Measurements from ENCODE around the gene PRR36. TPM values are rescaled to one million over a fixed set of nuclear protein-coding genes. Genes with fewer than 3 reads are reported as not detected.

PRR36 gene
- total RNA-seq, 2 donors from 2014 or later: 0.37 to 0.63 TPM

DNA sequence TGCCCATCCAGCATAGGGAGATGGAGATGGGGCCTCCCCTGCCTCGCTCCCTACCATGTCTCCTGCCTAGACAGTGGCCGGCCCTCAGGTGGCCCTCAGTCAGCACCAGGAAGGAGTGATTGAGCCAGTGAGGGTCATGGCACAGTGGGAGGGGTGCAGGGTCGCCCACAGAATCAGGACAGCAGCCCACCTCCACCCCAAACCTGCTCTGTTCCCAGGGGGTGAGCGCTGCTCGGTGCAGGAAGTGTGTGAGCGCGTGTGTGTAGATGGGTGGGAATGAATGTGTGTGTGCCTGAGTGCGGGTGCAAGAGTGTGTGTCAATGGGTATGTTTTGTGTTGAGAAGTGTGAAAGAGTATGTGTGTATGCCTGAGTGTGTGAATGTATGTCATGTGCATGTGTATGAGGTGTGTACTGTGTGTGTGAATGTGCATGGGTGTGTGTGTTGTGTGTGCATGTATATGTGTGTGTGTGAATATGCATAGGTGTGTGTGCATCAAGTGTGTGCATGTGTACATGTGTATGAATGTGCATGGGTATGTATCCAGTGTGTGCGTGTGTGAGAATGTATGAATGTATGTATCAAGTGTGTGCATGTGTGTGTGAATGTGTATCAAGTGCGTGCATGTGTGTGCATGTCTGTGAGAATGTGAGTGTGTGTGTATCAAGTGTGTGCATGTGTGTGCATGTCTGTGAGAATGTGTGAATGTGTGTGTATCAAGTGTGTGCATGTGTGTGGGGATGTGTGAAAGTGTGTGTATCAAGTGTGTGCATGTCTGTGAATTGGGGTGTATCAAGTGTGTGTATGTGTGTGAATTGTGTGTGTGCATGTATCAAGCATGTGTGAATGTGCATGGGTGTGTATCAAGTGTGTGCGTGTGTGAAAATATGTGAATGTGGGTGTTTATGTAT, 32.2 kb downstream of the PRR36 start:
- H3K36me3 Mint-ChIP-seq (ENCODE audit: low read depth): no peaks in the 10 kb centered on the region
- no peak overlapping the region for H3K4me3 Mint-ChIP-seq
- peaks cover 2% of the 10 kb centered on the region for H3K4me1 Mint-ChIP-seq
- H3K9me3 ChIP-seq (ENCODE audit: control insufficient read depth, low read length, poor library complexity, severe bottlenecking): no peaks in the 10 kb centered on the region
- ATAC-seq: no peak
- H3K27me3 Mint-ChIP-seq: no peaks in the 10 kb centered on the region
- DNase-seq: no peak
- H3K27ac Mint-ChIP-seq: no peak overlapping the region

DNA sequence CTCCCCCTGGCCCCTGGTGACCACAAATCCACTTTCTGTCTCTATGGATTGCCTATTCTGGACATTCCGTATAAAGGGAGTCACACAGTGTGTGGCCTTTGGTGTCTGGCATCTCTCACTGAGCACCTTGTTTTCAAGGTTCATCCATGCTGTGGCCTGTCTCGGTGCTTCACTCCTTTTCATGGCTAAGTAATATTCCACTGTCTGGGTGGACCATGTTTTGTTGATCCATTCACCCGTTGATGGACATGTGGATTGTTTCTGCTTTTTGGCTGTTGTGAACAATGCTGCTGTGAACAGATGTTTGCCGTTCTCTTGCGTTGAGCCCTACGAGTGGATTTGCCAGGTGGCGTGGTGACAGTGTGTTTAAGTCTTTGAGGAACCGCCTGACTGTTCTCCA, 33.6 kb downstream of the PRR36 start:
- Mint-ChIP-seq H3K4me1 (peaks cover 2% of the 10 kb centered on the region), H3K27ac (no peak overlapping the region)

DNA sequence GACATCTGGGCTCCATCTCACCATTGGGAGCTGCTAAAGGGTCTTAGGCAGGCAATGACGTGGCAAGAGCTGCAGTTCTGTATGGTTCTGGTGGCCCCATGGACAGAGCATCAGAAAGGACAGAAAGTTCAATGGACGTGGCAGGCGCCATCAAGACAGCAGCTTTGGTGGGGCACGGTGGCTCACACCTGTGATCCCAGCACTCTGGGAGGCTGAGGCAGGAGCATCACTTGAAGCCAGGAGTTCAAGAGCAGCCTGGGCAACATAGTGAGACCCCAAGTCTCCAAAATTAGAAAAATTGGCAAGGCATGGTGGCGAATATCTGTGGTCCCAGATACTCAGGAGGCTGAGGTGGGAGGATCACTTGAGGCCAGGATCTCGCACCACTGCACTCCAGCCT, 34.7 kb downstream of the PRR36 start:
- ATAC-seq (no peak), DNase-seq (no peak)
- no peaks in the 10 kb centered on the region for H3K27me3 Mint-ChIP-seq

More for the DNA sequence above, 33.6 kb downstream of the PRR36 start:
- no peaks in the 10 kb centered on the region for H3K9me3 ChIP-seq (ENCODE audit: control insufficient read depth, low read length, poor library complexity, severe bottlenecking)
- DNase-seq (no peak), ATAC-seq (no peak)
- H3K36me3 Mint-ChIP-seq (ENCODE audit: low read depth): no peaks in the 10 kb centered on the region
- no peaks in the 10 kb centered on the region for H3K27me3 Mint-ChIP-seq
- no peak overlapping the region for H3K4me3 Mint-ChIP-seq

DNA sequence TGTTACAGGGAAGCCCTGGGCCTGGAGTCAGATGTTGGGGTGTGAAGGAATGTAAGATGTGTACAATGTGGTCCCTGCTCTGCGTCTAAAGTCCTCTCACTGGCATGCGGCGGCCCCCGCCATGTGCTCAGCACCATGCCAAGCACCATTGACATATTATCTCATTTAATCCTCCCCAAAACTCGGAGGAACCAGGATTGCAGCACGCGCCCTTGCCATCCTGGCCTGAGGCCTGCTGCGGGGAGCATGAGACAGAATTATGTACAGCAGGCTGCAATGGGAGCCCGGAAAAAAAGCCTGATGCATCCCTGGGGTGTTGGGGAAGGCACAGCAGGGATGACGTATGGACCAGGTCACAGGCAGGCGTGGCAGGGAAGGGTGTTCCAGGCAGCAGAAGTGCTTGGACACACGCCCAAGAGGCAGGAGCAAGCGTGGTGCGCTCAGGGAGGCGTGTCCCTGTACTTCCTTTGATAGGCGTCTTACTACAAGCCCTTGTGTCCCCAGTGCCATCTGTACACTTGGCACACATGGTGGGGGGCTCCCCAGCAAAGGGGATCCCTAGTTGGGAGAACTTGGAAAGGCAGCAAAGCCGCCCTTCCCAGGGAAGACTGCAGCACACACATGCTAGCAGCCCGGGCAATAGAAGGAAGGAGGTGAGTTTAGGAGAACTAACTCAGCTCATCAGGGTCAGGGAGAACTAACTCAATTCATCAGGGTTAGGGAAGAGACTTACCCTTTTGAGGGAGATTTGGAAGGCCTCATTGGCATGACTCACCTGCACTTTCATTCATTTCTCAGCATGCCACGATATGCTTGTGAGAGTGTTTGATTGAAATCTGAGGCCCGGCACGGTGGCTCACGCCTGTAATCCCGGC, 40.7 kb downstream of the PRR36 start:
- Mint-ChIP-seq H3K36me3 (ENCODE audit: low read depth) (no peaks in the 10 kb centered on the region), H3K4me1 (peaks cover 23% of the 10 kb centered on the region), H3K27ac (no peak overlapping the region), H3K27me3 (no peaks in the 10 kb centered on the region), H3K4me3 (no peak overlapping the region)
- no peak for DNase-seq
- H3K9me3 ChIP-seq (ENCODE audit: control insufficient read depth, low read length, poor library complexity, severe bottlenecking): no peaks in the 10 kb centered on the region
- no peak for ATAC-seq

More for the DNA sequence above, 34.7 kb downstream of the PRR36 start:
- no peaks in the 10 kb centered on the region for H3K9me3 ChIP-seq (ENCODE audit: control insufficient read depth, low read length, poor library complexity, severe bottlenecking)
- Mint-ChIP-seq H3K36me3 (ENCODE audit: low read depth) (no peaks in the 10 kb centered on the region), H3K27ac (no peak overlapping the region), H3K4me1 (peaks cover 2% of the 10 kb centered on the region), H3K4me3 (no peak overlapping the region)

DNA sequence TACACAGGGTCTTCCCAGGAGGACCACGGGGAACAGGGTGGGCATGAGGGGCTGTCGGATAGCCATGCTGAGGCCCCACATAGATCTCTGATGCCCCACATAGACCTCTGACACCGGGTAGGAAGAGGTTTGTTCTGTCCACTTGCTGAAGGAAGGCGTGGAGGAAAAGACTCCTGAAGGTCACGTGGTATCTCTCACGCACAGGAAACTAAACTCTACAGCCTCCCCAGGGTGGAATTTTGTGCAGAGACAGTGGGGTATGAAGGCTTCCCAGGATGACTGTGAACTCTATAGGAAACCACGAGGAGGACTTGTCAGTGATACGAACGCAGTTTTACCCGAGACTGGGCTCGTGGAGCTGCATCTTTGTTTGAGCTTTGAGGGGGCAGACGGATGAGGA, 41.4 kb downstream of the PRR36 start:
- no peaks in the 10 kb centered on the region for H3K9me3 ChIP-seq (ENCODE audit: control insufficient read depth, low read length, poor library complexity, severe bottlenecking)
- H3K4me3 Mint-ChIP-seq: no peak overlapping the region
- no peak for DNase-seq
- H3K27me3 Mint-ChIP-seq: no peaks in the 10 kb centered on the region
- H3K27ac Mint-ChIP-seq: no peak overlapping the region
- no peak for ATAC-seq
- peaks cover 23% of the 10 kb centered on the region for H3K4me1 Mint-ChIP-seq
- H3K36me3 Mint-ChIP-seq (ENCODE audit: low read depth): no peaks in the 10 kb centered on the region

DNA sequence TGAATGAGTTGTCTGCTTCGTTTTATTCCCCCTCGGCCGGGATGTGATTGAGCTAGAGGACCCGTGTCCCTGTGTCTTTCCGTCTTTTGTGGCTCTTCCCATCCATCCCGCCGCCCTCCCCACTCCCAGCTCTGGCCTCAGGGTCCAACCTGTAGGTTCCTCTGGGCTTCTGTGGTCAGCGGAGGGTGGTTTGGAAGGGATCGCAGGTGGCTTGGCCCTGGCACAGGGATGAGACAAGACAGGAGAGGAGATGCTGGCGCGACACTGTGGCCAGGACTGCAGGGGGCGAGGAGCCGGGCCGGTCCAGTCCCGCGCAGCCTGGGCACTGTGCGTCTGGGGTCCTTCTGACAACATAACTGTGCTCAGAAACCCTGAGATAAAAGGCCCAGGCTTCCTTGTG, 42.2 kb downstream of the PRR36 start:
- H3K27ac Mint-ChIP-seq: no peak overlapping the region
- no peaks in the 10 kb centered on the region for H3K9me3 ChIP-seq (ENCODE audit: control insufficient read depth, low read length, poor library complexity, severe bottlenecking)
- no peaks in the 10 kb centered on the region for H3K27me3 Mint-ChIP-seq
- H3K4me3 Mint-ChIP-seq: peak overlapping the region; percentile 19
- DNase-seq (no peak), ATAC-seq (no peak)
- peaks cover 23% of the 10 kb centered on the region for H3K4me1 Mint-ChIP-seq
- no peaks in the 10 kb centered on the region for H3K36me3 Mint-ChIP-seq (ENCODE audit: low read depth)

DNA sequence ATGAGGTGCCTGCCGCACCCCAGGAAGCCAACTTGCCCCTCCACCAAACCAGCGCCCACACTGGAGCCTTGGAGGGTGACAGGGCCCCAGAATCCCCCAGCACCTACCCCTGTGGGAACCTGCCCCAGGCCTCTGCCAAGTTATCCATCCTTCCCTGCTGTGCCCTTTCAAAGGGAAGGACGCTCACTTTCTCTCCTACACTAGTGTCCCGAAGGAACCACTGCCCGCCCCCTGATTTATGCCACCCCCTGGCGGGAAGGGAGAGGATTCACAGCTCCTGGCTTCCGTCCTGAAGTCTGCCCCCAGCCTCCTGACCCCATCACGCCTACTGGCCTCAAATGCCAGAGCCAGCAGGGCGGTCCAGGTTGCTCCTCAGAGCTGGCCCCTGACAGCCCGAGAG, 42.7 kb downstream of the PRR36 start:
- no peak overlapping the region for H3K27ac Mint-ChIP-seq
- no peaks in the 10 kb centered on the region for H3K36me3 Mint-ChIP-seq (ENCODE audit: low read depth)
- H3K27me3 Mint-ChIP-seq: peaks cover 1% of the 10 kb centered on the region
- H3K4me1 Mint-ChIP-seq: peaks cover 23% of the 10 kb centered on the region
- no peaks in the 10 kb centered on the region for H3K9me3 ChIP-seq (ENCODE audit: control insufficient read depth, low read length, poor library complexity, severe bottlenecking)
- DNase-seq (no peak), ATAC-seq (no peak)
- peak overlapping the region; percentile 91 for H3K4me3 Mint-ChIP-seq

DNA sequence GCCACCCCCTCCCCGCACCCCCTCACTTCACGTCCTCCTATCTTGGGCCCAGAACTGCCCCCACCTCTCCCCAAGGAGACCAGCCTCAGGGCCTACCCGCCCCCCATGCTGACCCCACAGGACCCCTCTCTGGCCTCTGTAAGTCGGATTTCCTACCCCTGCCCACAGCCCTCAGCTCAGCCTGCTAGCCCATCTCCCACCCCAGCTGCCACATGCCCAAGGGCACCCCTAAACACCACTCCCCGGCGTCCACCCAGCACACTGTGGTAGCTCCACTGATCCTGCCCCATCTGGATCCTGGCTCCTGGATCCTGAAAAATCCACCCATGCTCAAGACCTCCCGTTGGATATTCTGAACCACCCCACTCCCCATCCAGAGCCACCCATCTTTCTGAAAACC, 43.4 kb downstream of the PRR36 start:
- Mint-ChIP-seq H3K4me1 (peaks cover 23% of the 10 kb centered on the region), H3K36me3 (ENCODE audit: low read depth) (no peaks in the 10 kb centered on the region), H3K27ac (peak overlapping the region; percentile 32), H3K27me3 (peaks cover 4% of the 10 kb centered on the region), H3K4me3 (peak overlapping the region; percentile 91)
- ATAC-seq (no peak), DNase-seq (no peak)
- H3K9me3 ChIP-seq (ENCODE audit: control insufficient read depth, low read length, poor library complexity, severe bottlenecking): no peaks in the 10 kb centered on the region

DNA sequence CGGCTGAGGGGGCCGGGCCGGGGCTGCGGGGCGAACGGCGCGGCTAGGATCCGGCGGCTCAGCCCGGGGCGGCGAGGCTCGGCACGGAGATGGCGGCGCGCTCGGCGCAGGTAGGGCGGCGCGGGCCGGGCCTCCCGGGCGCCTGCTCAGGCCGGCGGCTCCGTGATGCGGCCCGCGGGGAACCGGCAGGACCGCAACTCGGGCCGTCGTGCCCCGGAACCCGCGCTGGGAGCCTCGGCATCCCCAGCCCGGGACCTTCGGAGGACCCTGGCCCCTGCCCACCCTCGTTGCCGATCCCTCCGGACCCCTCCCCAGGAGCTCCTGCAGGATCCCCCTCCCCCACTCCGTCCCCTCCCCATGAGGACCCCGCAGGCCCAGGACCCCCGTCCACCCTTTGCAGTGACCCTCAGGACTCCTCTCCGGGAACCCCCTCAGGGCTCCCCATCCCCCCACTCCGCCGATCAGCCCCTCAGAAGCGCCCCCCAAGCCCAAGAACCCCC, 43.9 kb downstream of the PRR36 start:
- no peaks in the 10 kb centered on the region for H3K36me3 Mint-ChIP-seq (ENCODE audit: low read depth)
- H3K4me3 Mint-ChIP-seq: peak overlapping the region; percentile 91
- peaks cover 4% of the 10 kb centered on the region for H3K27me3 Mint-ChIP-seq
- H3K27ac Mint-ChIP-seq: peak overlapping the region; percentile 32
- DNase-seq: no peak
- no peak for ATAC-seq
- H3K9me3 ChIP-seq (ENCODE audit: control insufficient read depth, low read length, poor library complexity, severe bottlenecking): no peaks in the 10 kb centered on the region
- peaks cover 23% of the 10 kb centered on the region for H3K4me1 Mint-ChIP-seq

DNA sequence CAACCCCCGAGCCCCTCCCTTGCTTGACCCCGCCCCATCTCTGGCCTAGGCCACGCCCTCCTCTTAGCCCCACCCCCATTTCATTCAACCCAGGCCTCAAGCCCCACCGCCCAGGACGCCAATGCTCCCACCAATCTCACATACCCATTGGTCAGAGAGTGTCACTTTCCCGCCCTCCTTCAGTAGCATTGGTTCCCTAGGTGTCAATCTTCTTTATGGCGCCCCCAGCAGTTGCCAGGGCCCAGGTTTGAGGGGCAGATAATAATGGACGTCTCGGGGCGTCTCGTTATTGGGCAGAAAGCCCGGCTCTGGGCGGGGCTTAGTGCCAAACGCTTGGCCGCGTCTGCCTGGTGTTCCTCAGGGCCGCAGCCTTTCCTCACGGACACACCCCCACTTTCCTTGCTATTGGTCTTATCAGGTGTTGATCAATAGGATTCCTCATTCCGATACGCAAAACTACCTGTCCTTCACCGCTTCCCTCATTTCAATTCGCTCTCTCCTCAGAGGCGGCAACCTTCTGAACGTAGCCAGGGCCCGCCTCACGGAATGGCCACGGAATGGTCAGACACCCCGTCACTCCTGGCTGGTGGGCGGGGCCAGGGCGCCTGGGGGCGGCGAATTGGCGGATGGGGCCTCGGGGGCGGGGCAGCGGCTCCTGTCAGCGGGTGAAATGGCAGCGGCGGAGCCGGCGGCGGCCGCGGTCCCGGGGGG, 44.5 kb downstream of the PRR36 start, which contains the start of gene EVI5L:
TSS of gene EVI5L (plus strand) at position 658 of the 711 bp plus-strand sequence. CDS start 16,325 bp downstream, outside the sequence.
- H3K27me3 Mint-ChIP-seq: peaks cover 4% of the 10 kb centered on the region

DNA sequence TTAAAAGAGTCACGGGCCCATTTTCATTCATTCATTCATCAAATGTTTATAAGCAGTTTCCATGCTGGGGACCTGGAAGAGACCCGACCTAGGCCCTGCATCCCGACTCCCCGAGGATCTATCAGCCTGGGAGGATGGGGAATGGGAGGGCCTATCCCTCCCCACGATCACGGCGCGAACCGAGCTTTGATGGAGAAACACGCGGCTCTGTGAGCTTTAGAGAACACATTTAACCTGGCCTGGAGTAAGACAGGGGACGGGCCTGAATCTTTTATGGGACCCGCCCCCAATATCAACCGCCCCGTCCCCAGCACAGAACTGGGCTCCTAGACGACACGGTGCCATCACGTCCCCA, 45.0 kb downstream of the PRR36 start:
- no peak for DNase-seq
- H3K27me3 Mint-ChIP-seq: peaks cover 4% of the 10 kb centered on the region
- H3K9me3 ChIP-seq (ENCODE audit: control insufficient read depth, low read length, poor library complexity, severe bottlenecking): no peaks in the 10 kb centered on the region
- ATAC-seq: no peak
- H3K36me3 Mint-ChIP-seq (ENCODE audit: low read depth): no peaks in the 10 kb centered on the region
- peaks cover 23% of the 10 kb centered on the region for H3K4me1 Mint-ChIP-seq
- peak overlapping the region; percentile 91 for H3K4me3 Mint-ChIP-seq
- H3K27ac Mint-ChIP-seq: no peak overlapping the region

More for the DNA sequence above, 44.5 kb downstream of the PRR36 start, which contains the start of gene EVI5L:
- Mint-ChIP-seq H3K4me1 (peaks cover 23% of the 10 kb centered on the region), H3K36me3 (ENCODE audit: low read depth) (no peaks in the 10 kb centered on the region), H3K27ac (peak within 1 kb of the TSS; percentile 32), H3K4me3 (peak within 1 kb of the TSS; percentile 91)
- H3K9me3 ChIP-seq (ENCODE audit: control insufficient read depth, low read length, poor library complexity, severe bottlenecking): no peaks in the 10 kb centered on the region
- peak; percentile 100 for DNase-seq
- ATAC-seq: peak; percentile 86

DNA sequence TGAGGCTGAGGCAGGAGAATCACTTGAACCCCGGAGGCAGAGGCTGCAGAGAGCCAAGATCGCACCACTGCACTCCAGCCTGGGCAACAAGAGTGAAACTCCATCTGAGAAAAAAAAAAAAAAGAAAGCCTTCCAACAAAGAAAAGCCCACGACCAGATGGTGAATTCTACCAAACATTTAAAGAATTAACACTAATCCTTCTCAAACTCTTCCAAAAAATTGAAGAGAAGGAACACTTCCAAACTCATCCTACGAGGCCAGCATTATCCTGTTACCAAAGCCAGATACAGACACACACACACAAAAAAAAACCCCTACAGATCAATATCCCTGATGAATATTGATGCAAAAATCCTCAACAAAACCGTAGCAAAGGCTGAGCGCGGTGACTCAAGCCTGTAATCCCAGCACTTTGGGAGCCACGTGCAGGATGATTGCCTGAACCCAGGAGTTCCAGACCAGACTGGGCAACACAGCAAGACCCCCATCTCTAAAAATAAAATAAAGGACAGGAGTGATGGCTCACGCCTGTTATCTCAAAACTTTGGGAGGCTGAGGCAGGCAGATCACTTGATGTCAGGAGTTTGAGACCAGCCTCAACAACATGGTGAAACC, 50.4 kb downstream of the PRR36 start:
- ATAC-seq: no peak
- peaks cover 31% of the 10 kb centered on the region for H3K27me3 Mint-ChIP-seq
- H3K27ac Mint-ChIP-seq: no peak overlapping the region
- H3K36me3 Mint-ChIP-seq (ENCODE audit: low read depth): no peaks in the 10 kb centered on the region
- H3K9me3 ChIP-seq (ENCODE audit: control insufficient read depth, low read length, poor library complexity, severe bottlenecking): no peaks in the 10 kb centered on the region
- no peak for DNase-seq
- H3K4me3 Mint-ChIP-seq: no peak overlapping the region
- peaks cover 4% of the 10 kb centered on the region for H3K4me1 Mint-ChIP-seq
